Amniotic stem cell (primary cell): ENCODE data around the gene PREX1.

ENCODE experiments used
- DNase-seq: peaks from one replicate; lab custom pipeline; 2025; lab: John Stamatoyannopoulos, UW

Gene PREX1

GRCh38 chr20:48679011-48679410, 148.8 kb downstream of the PREX1 start:
- DNase-seq: no peak

GRCh38 chr20:48678421-48678820, 149.4 kb downstream of the PREX1 start:
- DNase-seq: no peak

GRCh38 chr20:48676795-48677460, 150.9 kb downstream of the PREX1 start:
- no peak for DNase-seq

GRCh38 chr20:48676125-48676524, 151.7 kb downstream of the PREX1 start:
- no peak for DNase-seq

GRCh38 chr20:48674461-48674860, 153.3 kb downstream of the PREX1 start:
- no peak for DNase-seq

GRCh38 chr20:48673507-48673906, 154.3 kb downstream of the PREX1 start:
- no peak for DNase-seq

GRCh38 chr20:48672324-48672723, 155.5 kb downstream of the PREX1 start:
- DNase-seq: no peak

GRCh38 chr20:48671141-48671540, 156.7 kb downstream of the PREX1 start:
- DNase-seq: no peak

GRCh38 chr20:48669946-48670605, 157.7 kb downstream of the PREX1 start:
- no peak for DNase-seq

GRCh38 chr20:48668451-48668946, 159.3 kb downstream of the PREX1 start:
- DNase-seq: no peak

GRCh38 chr20:48667889-48668413, 159.8 kb downstream of the PREX1 start:
- DNase-seq: no peak

GRCh38 chr20:48667481-48667880, 160.3 kb downstream of the PREX1 start:
- DNase-seq: no peak

GRCh38 chr20:48665785-48666184, 162.0 kb downstream of the PREX1 start:
- no peak for DNase-seq

GRCh38 chr20:48662711-48663110, 165.1 kb downstream of the PREX1 start:
- DNase-seq: no peak

GRCh38 chr20:48661575-48662455, 166.0 kb downstream of the PREX1 start:
- no peak for DNase-seq

GRCh38 chr20:48660788-48661187, 167.0 kb downstream of the PREX1 start:
- no peak for DNase-seq

- no peak for DNase-seq
Observed at GRCh38 chr20:48659858-48660257, 167.9 kb downstream of the PREX1 start.

GRCh38 chr20:48658505-48658904, 169.3 kb downstream of the PREX1 start:
- no peak for DNase-seq

- no peak for DNase-seq
Observed at GRCh38 chr20:48658198-48658476, 169.7 kb downstream of the PREX1 start.

GRCh38 chr20:48657426-48658197, 170.2 kb downstream of the PREX1 start:
- peak; percentile 33 for DNase-seq

GRCh38 chr20:48656661-48657211, 171.1 kb downstream of the PREX1 start:
- DNase-seq: no peak

- no peak for DNase-seq
Observed at GRCh38 chr20:48656137-48656536, 171.7 kb downstream of the PREX1 start.
